ENCODE data around the gene RHBDD1. TPM values are rescaled to one million over a fixed set of nuclear protein-coding genes. Genes with fewer than 3 reads are reported as not detected.
A peak's percentile ranks its signal among the peaks of the same experiment; 100 is the strongest.
"Not testable (repeated sequence)": the region's sequence is repeated elsewhere in the genome, so short reads cannot be mapped to it uniquely, and the experiment has no call there.

RHBDD1 gene
- total RNA-seq, 1 donor from 2014 or later: 9.9 TPM

DNA sequence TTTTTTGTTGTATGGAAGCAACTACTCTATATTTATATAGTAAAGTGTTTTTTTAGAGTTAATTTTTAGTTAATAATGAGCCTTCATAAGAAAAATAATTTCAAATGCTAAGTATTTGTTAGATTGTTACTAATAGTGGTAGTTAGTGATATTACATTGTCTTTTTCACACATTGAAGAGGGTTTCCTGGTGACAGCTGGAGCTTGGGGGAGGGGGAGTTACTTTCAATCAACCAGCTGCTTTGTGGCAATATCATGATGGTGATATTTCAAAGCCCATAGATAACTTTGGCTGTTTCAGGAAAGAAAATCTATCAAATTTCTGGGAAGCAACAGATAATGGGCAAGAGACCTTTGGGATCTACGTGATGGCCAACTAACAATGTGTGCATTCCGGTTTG, 4.1 kb downstream of the RHBDD1 start:
- peak; percentile 58 for DNase-seq (ENCODE audit: low read depth)

DNA sequence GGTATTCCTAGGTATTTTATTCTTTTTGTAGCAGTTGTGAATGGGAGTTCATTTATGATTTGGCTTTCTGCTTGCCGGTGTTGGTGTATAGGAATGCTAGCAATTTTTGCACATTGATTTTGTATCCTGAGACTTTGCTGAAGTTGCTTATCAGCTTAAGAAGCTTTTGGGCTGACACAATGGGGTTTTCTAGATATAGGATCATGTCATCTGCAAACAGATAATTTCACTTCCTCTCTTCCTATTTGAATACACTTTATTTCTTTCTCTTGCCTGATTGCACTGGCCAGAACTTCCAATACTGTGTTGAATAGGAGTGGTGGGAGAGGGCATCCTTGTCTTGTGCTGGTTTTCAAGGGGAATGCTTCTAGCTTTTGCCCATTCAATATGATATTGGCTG, 7.1 kb downstream of the RHBDD1 start:
- DNase-seq (ENCODE audit: low read depth): not testable (repeated sequence)

DNA sequence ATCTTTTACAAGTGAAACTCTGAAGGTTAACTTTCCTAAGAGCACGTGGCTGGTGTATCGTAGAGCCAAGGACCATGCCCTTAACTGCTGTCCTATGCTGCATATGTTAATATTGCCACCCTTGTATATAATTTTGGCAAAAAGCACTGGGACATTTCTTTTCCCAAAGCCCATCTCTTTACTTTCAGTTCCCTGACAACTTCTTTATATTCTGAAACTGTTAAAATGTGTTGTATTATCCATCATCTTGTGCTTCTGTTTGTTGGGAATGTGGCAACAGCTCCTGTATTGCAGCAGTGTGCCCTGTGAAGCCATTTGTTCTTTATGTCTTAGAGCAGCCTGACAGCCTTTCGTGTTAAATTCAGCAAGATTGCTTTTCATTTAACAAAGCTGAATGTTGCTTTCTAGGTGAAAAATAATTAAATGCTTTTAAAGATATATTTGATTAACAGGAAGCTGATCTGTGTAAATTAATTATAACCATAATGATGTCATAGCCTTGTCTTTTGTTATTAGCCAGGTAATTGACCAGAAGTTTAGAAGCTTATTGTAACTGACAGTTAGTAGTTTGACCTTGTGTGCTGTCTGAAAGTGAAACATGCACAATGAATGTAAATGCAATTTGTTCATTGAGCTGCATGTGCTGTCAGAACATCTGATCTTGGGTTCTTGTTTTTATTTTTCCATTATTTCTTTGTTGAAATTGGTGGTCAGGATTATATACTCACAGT, 9.7 kb downstream of the RHBDD1 start:
- no peak for DNase-seq (ENCODE audit: low read depth)

DNA sequence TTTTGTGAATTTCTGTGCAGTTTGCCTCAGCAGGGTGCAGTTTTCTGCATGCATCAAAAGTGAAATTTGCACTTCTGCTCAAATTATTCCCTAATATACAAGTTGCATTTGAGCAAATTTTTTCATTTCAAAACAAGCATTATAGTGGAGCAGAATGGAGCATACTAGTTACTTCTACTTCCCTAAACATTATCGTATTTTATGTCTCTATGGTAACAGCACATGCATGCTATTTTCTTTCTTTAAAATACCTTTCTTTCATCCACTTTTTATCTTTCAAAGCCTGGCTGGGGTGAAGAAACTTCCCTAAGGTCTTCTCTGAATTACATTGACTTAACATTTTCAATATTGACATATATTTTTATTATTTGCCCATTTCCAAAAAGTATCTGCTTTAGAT, 11.2 kb downstream of the RHBDD1 start:
- no peak for DNase-seq (ENCODE audit: low read depth)

DNA sequence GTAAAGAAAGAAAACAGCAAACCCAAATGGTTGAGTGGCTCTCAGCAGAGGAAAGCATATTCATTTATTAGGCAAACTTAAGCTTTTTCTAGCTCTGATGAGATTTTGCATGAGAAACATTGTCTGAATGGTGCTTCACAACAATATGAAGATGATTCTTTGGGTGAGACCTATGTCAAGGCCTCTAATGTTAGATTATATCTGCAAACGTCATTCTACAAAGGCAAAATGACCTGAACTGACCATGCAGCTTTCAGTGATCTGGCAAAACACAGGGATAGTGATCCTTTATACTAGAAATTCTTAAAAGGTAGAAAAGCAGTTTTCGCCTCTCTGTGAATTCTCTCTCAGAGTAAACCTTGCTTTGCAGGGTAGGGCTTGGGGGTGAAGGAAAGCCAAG, 11.7 kb downstream of the RHBDD1 start:
- no peak for DNase-seq (ENCODE audit: low read depth)

DNA sequence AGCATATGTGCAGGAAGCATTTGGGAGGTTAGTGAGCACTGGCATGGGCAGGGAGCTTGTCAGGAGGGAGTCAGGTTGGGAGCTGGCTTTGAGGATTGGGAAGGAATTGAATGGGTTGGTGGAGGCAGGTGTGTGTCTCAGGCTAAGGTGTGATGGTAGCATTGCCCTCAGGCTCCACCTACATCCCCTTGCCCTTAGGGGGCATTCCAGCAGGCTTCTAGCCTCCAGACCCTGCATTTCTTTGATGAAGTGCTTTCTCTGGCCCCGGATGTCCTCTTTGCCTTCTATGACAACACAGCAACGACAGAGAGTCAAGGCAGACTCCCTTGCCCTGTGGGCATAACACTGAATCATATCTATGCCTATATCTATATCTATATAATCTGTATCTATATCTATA, 13.5 kb downstream of the RHBDD1 start:
- DNase-seq (ENCODE audit: low read depth): no peak

DNA sequence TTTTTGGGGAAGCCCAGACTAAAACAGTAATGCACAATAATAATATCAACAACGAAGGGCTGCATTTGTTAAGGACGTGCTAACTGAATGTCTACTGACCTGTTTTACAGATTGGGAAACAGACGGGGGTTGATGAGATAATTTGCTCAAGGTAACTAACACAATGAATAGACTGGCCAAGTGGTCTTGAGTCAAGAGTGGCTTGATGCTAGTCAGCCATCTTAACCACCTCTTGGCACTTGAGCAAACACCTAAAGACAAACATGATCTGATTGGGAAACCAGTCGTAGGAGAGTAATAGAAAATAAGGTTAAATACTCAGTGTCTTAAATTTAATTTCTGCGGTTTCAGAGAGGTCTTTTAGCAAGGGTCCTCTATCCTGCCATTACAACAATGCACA, 14.2 kb downstream of the RHBDD1 start:
- DNase-seq (ENCODE audit: low read depth): no peak

DNA sequence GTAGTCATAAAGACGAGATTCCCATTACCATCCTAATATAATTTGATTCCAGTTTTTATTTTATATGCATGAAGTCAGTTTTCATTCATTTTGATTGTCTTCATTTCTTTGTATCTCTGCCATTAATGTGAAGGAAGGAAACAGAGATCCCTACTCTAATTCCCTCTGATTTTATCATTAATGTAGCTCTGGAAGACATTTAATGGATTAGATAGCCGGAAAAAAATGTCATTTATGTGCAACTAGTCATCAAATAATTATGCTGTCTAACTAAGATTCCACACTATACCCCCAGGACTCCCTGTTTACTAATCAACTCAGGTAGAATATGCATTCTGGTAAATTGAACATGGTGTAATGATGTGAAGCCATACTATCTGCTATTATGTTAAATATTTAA, 19.9 kb downstream of the RHBDD1 start:
- no peak for DNase-seq (ENCODE audit: low read depth)

DNA sequence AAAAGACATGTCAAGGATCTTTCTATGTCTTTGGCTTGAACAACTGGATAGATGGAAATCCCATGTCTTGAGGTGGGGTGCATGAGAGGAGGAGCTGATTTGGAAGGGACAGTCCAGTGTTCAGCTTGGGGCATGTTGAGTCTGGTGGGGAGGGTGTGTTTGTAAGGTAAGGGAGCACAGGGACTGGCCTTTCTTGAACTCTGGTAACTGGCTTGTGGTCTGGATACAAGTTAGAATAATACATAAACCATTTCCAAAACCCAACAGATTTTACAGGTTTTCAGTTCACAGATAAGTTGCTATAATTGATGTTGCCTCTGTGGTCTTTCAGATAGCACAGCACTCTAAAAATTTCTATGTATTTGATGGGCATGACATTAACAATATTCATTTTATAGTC, 24.2 kb downstream of the RHBDD1 start:
- no peak for DNase-seq (ENCODE audit: low read depth)

DNA sequence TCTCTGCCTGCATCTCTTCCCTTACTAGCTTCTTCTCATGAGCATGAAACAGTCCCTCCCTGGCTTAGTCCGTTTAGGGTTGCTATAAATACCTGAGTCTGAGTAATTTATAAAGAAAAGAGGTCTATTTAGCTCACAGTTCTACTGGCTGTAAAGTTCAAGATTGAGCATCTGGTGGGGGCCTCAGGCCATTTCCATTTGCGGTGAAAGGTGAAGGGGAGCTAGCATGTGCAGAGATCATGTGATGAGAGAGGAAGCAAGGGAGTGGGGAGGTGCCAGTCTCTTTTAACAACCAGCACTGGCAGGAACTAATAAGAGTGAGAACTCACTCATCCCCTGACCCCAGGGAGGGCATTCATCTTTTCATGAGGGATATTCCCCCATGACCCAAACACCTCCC, 26.8 kb downstream of the RHBDD1 start:
- no peak for DNase-seq (ENCODE audit: low read depth)

DNA sequence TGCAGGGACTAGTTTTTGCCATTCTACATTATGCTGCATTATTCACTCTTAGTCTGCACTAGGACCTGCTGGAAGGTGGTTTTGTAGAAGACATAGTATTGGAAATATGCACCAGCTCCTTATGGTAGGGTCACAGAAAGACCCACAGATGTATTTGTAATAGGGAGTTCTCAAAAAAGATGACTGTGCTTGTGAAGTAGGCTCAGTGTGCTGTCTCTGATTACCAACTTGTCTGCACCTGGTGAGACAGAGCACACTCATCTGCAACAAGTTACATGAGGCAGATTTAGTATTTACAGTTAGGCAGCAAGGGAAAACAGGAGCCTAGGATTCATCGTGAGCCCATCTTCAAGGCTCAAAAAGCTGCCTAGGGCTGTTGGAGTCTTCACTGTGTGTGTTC, 29.4 kb downstream of the RHBDD1 start:
- no peak for DNase-seq (ENCODE audit: low read depth)

DNA sequence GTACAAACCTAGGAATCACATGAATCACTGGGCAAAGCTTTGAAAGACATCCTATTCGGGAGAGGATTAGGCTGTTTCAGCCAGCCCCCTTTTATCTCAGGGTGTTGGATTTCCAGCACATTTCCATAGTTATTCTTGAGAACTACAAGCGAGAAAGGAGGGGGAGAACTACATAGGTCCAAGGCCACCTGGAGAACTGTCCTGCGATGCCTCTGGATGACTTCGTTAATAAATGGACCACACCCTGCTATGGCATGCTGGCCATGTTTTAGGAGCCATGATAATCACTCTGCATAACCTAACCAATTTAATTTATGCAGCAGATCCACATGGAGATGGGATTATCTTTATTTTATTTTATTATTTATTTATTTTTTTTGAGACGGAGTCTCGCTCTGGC, 29.9 kb downstream of the RHBDD1 start:
- DNase-seq (ENCODE audit: low read depth): no peak

DNA sequence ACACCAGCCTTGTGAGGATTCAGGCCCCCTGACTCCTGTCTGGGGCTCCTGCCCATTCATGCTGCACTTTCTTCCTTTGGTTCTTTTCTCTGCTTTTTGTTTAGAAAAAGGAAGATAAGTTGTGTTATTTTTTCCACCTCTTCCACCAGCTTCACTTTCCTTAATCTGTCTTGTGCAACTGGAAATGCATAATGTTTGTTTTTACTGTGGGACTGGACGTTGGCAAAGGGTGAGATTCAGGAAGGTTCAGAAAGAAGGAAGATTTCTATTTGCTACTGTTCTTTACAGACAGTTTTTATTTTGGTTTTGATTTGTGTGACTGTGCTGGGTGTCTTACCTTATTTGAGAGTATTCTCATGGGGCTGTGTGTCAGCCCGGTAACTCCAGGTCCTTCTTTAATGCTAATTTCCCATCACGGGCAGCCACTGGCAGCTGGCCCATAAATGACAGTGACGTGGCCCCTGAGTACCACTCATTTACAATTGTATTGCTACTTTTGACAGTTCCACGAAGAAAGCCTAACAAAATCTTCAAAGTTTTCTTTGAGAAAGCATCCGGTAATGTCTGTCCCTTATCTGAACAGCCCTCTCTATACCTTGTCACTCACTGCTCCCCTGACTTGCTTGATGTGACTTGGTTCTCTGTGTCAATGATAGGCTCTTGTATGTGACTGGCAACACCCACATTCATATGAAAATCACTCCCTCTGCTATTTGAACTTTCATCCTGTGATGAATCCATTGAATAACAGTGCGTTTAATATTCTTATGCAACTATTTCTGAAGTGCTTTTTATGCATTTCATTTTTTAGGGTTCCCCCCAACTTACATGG, 32.7 kb downstream of the RHBDD1 start:
- DNase-seq (ENCODE audit: low read depth): no peak

DNA sequence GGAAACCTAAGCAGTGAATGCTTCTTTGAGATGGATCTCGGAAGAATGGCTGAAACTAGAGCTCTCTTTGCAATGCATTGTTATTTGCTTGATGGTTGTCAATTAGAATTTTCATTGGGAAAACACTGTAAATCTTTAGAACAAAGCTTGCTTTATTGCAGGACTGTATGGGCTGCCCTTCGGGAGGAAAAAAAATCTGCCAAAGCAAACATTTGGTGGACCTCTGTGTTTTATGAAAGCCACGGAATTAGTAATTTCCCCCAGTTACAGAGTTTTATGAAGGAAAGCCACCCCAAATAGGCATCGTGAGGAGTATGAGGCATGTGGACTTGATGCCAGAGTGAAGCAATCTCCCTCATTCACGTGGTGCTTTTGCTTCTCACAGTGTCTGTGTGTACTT, 33.5 kb downstream of the RHBDD1 start:
- no peak for DNase-seq (ENCODE audit: low read depth)

DNA sequence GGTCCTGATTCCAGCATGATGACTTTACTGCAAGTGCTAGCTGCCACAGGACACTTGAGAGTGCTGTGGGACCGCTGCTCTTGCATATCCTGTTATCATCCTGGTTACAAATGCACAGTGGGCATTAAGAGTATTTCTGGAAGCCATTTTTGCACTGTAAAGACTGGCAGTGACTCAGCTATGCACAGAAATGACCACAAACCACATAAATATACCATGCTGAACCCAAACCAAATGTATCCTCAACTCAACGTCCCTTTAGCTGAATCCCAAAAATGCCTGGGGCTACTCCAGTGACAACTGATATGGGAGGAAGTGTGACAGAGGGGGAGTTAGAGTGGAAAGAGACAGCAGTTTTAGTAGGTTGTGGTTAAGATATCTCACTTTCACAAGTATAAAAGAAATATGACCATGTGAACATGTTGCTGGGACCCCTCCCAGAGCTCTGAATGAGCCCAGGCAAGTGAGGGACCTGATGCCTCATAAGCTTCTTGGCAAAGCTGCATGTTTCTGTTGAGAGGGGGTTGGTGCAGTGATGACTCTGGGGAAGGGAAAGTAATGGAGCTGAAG, 37.3 kb downstream of the RHBDD1 start:
- no peak for DNase-seq (ENCODE audit: low read depth)

DNA sequence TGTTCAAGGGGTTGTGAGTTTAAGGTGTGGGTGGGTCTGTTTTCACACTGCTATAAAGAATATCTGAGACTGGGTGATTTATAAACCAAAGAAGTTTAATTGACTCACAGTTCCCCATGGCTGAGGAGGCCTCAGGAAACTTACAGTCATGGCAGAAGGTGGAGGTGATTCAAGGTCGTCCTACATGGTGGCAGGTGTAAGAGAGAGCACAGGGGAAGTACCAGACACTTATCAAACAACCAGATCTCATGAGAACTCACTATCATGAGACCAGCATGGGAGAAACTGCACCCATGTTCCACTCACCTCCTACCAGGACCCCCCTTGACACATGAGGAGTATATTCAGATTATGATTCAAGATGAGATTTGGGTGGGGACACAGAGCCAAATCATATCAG, 38.0 kb downstream of the RHBDD1 start:
- no peak for DNase-seq (ENCODE audit: low read depth)

DNA sequence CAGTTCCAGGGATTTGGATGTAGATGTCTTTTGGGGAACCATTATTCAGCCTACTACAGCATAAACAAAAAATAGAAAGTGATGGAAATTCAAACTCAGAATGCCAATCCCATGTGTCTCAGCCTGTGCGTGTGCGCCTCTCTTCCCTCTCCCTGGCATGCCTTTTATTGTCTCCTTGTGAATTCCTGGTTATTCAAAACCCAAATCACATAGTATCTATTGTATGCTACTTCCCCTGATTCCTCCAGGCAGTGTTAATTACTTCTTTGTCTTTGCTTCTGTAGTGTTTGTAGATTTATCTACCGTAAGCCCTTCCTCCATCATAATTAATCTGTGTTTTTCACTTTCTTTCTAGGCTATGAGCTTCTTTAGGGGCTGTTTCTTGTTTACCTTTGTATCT, 38.9 kb downstream of the RHBDD1 start:
- DNase-seq (ENCODE audit: low read depth): no peak

DNA sequence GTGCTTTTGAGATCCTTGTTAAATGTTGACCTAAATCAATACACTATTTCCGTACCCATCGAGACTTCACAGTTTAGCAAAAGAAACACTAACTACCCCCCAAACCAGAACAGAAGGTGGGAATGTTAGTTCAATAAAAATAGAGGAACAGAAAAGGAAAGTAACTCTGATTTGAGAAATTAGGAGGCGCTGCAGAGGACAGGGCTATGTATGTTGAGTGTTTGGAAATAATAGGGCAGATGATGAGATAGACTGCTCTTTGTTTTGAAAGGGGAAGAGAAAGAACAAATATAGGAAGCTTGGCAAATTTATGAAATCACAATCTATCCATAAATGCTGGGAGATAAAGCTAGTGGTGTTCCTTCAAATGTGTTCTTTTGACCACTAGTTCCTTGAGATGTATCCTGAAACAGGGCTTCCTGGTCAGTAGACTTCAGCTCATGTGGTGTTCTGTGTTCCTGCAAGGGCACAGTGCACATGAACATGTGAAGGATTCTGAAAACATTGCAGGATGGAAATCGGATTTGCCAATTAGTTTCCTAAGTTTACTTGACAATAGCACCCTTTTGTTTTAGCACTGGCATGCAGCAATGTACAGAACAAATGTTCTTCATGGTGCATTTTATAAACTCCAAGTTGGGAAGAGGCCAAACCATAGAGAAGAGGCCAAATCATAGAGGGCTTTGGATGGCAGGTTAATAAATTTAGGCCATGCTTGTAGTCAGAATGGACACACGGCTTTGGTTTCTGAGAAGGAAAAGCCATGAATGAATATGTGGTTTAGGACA, 39.8 kb downstream of the RHBDD1 start:
- DNase-seq (ENCODE audit: low read depth): no peak

DNA sequence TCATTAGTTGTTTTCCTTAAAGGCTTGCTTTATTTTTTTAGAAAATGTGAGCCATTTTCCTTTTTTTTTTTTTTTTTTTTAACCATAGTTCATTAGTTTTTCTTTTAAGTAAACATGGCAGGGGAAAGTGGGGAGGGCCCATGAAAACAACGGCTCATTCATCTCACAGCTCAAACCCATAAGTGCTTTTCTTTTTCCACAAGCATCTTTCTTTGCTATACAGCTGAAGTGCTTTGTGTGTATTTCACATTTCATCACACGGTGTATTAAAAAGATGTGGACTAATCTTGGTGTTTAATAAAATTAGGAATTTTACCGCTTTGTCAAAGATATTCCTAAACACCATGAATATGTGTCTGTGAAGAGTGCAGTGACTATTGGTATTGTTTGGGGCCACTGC, 41.6 kb downstream of the RHBDD1 start:
- no peak for DNase-seq (ENCODE audit: low read depth)

DNA sequence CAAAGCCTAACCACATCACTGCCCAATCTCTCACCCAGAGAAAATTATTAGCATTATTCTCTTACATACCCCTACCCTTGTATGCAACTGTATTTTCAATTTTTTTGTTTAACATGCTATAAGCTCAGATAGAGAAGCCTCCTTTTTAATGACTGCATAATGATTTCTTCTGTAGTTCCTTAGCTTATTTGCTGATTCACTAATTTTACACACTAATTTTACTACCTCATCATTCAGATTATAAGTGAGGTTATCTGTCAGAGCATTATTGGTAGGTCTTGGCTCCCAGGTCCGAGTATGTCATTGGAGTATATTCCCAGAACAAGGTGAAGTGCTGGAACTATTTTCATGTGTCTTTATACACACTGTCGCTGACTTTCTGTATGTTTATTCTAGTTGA, 45.4 kb downstream of the RHBDD1 start:
- no peak for DNase-seq (ENCODE audit: low read depth)

DNA sequence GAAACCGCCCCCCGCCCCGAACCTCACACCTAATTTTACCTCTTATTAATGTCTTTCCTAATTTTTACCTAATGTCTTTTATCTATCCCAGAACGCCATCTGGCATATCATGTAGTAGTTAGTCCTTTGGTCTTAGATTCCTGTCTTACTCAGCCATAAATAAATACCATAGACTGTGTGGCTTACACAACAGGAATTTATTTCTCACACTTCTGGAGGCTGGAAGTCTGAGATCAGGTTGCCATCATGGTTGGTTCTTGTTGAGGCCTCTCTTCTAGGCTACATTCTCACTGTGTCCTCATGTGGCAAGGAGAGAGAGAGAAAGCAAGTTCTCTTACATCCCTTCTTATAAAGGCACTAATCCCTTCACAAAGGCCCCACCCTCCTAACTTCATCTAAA, 46.8 kb downstream of the RHBDD1 start:
- no peak for DNase-seq (ENCODE audit: low read depth)

DNA sequence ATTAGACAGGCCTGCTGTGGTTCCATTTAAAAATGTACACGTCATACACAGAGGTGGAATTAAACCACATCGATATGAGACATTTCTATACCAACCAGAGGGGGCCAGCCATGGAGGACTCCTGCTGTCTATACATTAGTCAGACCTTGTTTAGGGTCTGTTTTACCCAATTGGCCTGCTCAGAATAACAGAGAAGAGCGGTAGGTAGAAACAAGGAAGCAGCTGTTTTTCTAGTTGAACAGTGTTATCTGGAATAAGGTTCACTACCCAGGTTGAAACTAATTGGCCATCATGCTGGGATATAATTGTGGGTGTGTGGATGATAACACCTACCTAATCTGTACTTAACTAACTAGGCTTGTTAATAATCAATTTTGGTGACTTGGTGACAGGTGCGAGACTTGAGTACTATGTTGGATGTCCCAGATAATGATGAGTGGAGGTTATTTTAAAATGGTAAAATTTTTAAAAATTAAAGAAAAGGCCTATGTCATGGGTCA, 47.5 kb downstream of the RHBDD1 start:
- no peak for DNase-seq (ENCODE audit: low read depth)
